CD14-positive monocyte (primary cell): ENCODE data around the gene CYP4F11. TPM values are rescaled to one million over a fixed set of nuclear protein-coding genes. Genes with fewer than 3 reads are reported as not detected.

Experiments
- DNase-seq, 3 donors: peaks; one replicate each; pipeline ENCODE4 v3.0.0-alpha.2; 2011 to 2022
- H2AFZ ChIP-seq: 2 replicates; pipeline ENCODE4 v1.6.0; 2012; ENCODE audit warnings: mild to moderate bottlenecking, low read depth, low read length, inconsistent platforms; ENCODE audit not compliant: insufficient read depth, poor library complexity, severe bottlenecking
- H3K27ac ChIP-seq, 2 donors: 1 replicate in 1 of 2; 2 replicates in 1 of 2; pipeline ENCODE4 v1.5.1; 2012 to 2013; ENCODE audit warnings: low read length in 2 of 2, control low read depth in 1 of 2, inconsistent platforms in 1 of 2, low read depth in 1 of 2, mild to moderate bottlenecking in 1 of 2
- H3K27me3 ChIP-seq, 2 donors: one replicate each; pipeline versions ENCODE4 v1.6.0 to v1.6.1; 2011 to 2013; ENCODE audit warnings: low read length in 2 of 2; ENCODE audit not compliant: control insufficient read depth in 2 of 2, insufficient read depth in 2 of 2
- H3K36me3 ChIP-seq, 2 donors: replicated peaks in 1 of 2; 1 replicate in 1 of 2; 2 replicates in 1 of 2; pipeline versions ENCODE4 v1.5.1 to v1.6.1; 2012 to 2013; ENCODE audit warnings: low read length in 2 of 2, control low read depth in 1 of 2, inconsistent platforms in 1 of 2, mild to moderate bottlenecking in 1 of 2; ENCODE audit not compliant: insufficient read depth in 2 of 2, control insufficient read depth in 1 of 2
- H3K4me1 ChIP-seq, 2 donors: 1 replicate in 1 of 2; 2 replicates in 1 of 2; pipeline versions ENCODE4 v1.5.1 to v1.6.1; 2012 to 2013; ENCODE audit warnings: low read length in 2 of 2, control low read depth in 1 of 2, inconsistent platforms in 1 of 2, mild to moderate bottlenecking in 1 of 2, moderate library complexity in 1 of 2; ENCODE audit not compliant: insufficient read depth in 2 of 2, control insufficient read depth in 1 of 2
- H3K4me2 ChIP-seq: replicated peaks from 2 replicates; pipeline ENCODE3; 2012; ENCODE audit warnings: low read length, moderate library complexity, mild to moderate bottlenecking; ENCODE audit not compliant: poor library complexity, severe bottlenecking; ENCODE audit errors: extremely low read depth
- H3K4me3 ChIP-seq, 3 experiments: fragments of 200-600 bp in 1 of 3; sonication (generic) in 1 of 3; replicated peaks in 1 of 3; 1 replicate in 2 of 3; 2 replicates in 1 of 3; pipeline ENCODE4 v1.5.1; 2011 to 2013; ENCODE audit warnings: low read length in 3 of 3, mild to moderate bottlenecking in 3 of 3, control low read depth in 2 of 3, low read depth in 2 of 3, inconsistent platforms in 1 of 3, moderate library complexity in 1 of 3
- H3K79me2 ChIP-seq: 2 replicates; pipeline ENCODE4 v1.6.0; 2012; ENCODE audit warnings: mild to moderate bottlenecking, control low read depth, inconsistent platforms, low read length, moderate library complexity; ENCODE audit not compliant: insufficient read depth
- H3K9ac ChIP-seq: 2 replicates; pipeline ENCODE4 v1.6.0; 2017; ENCODE audit warnings: low read length, mild to moderate bottlenecking; ENCODE audit not compliant: insufficient read depth, poor library complexity, severe bottlenecking
- H3K9me3 ChIP-seq, 2 donors: replicated peaks in 1 of 2; 1 replicate in 1 of 2; 2 replicates in 1 of 2; pipeline versions ENCODE4 v1.5.1 to v1.6.1; 2012 to 2013; ENCODE audit warnings: low read length in 2 of 2, control low read depth in 1 of 2; ENCODE audit not compliant: control insufficient read depth in 1 of 2, insufficient read depth in 1 of 2
- H4K20me1 ChIP-seq: 2 replicates; pipeline ENCODE4 v1.6.0; 2012; ENCODE audit warnings: mild to moderate bottlenecking, low read length, control low read depth, moderate library complexity; ENCODE audit not compliant: insufficient read depth
- H3K27ac Mint-ChIP-seq, 7 donors: one replicate each; pipeline ENCODE4 v1.8.0; 2020; ENCODE audit warnings: mild to moderate bottlenecking in 7 of 7, mixed read lengths in 7 of 7, moderate library complexity in 6 of 7, inconsistent platforms in 2 of 7
- H3K27me3 Mint-ChIP-seq, 3 donors: one replicate each; pipeline ENCODE4 v1.8.0; 2021 to 2022; ENCODE audit warnings: low read depth in 3 of 3, mild to moderate bottlenecking in 3 of 3, mixed read lengths in 3 of 3, moderate library complexity in 3 of 3, inconsistent platforms in 1 of 3
- H3K36me3 Mint-ChIP-seq, 2 donors: one replicate each; pipeline ENCODE4 v1.8.0; 2020; ENCODE audit warnings: mixed read lengths in 2 of 2, inconsistent platforms in 1 of 2, mild to moderate bottlenecking in 1 of 2
- H3K4me1 Mint-ChIP-seq: one replicate; pipeline ENCODE4 v1.8.0; 2020; ENCODE audit warnings: mild to moderate bottlenecking, mixed read lengths
- H3K4me3 Mint-ChIP-seq, 2 donors: one replicate each; pipeline ENCODE4 v1.8.0; 2020; ENCODE audit warnings: mild to moderate bottlenecking in 2 of 2, mixed read lengths in 2 of 2, moderate library complexity in 1 of 2
- H3K9me3 Mint-ChIP-seq, 7 donors: one replicate each; pipeline ENCODE4 v1.8.0; 2020 to 2022; ENCODE audit warnings: mixed read lengths in 7 of 7, mild to moderate bottlenecking in 6 of 7, moderate library complexity in 6 of 7, inconsistent platforms in 2 of 7
- CTCF ChIP-seq: fragments of 200-600 bp; IDR thresholded peaks from one replicate; pipeline ENCODE4 v1.8.0; 2022; ENCODE audit warnings: antibody characterized with exemption, mild to moderate bottlenecking
- WGBS: methylation state at CpG from one replicate; pipeline ENCODE4 v1.1.5; 2013; ENCODE audit warnings: missing lambda C conversion rate; ENCODE audit not compliant: insufficient coverage; 5-methylcytosine and 5-hydroxymethylcytosine counted together
- intact Hi-C, 2 donors: fragments of 100-400 bp; cut with micrococcal nuclease; formaldehyde crosslinking; loops; one replicate each; pipeline versions ENCODE4 v1.15.0 to v1.15.1; 2023
- polyA plus RNA-seq, 3 donors: library from polyadenylated mRNA; depleted of rRNA in 1 of 3; unstranded in 2 of 3; stranded (reverse) in 1 of 3; fragments of 300-500 nt in 2 of 3; fragments of >200 nt in 1 of 3; fragmentation: Illumina TruSeq in 2 of 3; gene quantifications; 1 replicate in 2 of 3; 2 replicates in 1 of 3; pipeline ENCODE4 v1.2.3, GENCODE V29; 2012 to 2021

The CYP4F11 gene
- polyA plus RNA-seq, 3 donors: not detected

GRCh38 chr19:15936950-15937349 lies 2.6 kb upstream of the CYP4F11 start:
- Mint-ChIP-seq H3K4me3 (no peak overlapping the region), H3K9me3 (peaks cover 2 to 12% (median 8%) of the 10 kb centered on the region in 7 donors), H3K27ac (no peak overlapping the region), H3K36me3 (no peaks in the 10 kb centered on the region), H3K27me3 (peaks cover 14 to 43% (median 42%) of the 10 kb centered on the region in 3 donors), H3K4me1 (no peaks in the 10 kb centered on the region)
- H2AFZ ChIP-seq: no peak overlapping the region
- no peaks in the 10 kb centered on the region for H3K79me2 ChIP-seq
- no peak overlapping the region for H3K27ac ChIP-seq
- H3K9me3 ChIP-seq: peaks cover 11 to 12% of the 10 kb centered on the region in 2 donors
- no peak overlapping the region for H3K4me2 ChIP-seq
- intact Hi-C loops: no loop called here
- WGBS: no CpG with 5 or more reads among the region's 2 CpGs
- H3K36me3 ChIP-seq: no peaks in the 10 kb centered on the region
- H4K20me1 ChIP-seq: no peaks in the 10 kb centered on the region
- DNase-seq: no peak
- H3K27me3 ChIP-seq: peaks cover 18 to 22% of the 10 kb centered on the region in 2 donors
- H3K9ac ChIP-seq: no peak overlapping the region
- H3K4me1 ChIP-seq: no peaks in the 10 kb centered on the region
- no peak overlapping the region for H3K4me3 ChIP-seq
- no peak for TF ChIP-seq CTCF

GRCh38 chr19:15936173-15936572 lies 1.8 kb upstream of the CYP4F11 start:
- intact Hi-C loops: no loop called here
- H3K79me2 ChIP-seq: no peaks in the 10 kb centered on the region
- H3K9ac ChIP-seq: no peak overlapping the region
- no peaks in the 10 kb centered on the region for H4K20me1 ChIP-seq
- no peak overlapping the region for H3K4me2 ChIP-seq
- no peak overlapping the region for H3K4me3 ChIP-seq
- H2AFZ ChIP-seq: no peak overlapping the region
- H3K27me3 ChIP-seq: peaks cover 20 to 23% of the 10 kb centered on the region in 2 donors
- no peak for DNase-seq
- no peak overlapping the region for H3K27ac Mint-ChIP-seq
- H3K4me1 Mint-ChIP-seq: no peaks in the 10 kb centered on the region
- WGBS: no CpG with 5 or more reads among the region's 3 CpGs
- H3K27me3 Mint-ChIP-seq: peaks cover 14 to 42% (median 41%) of the 10 kb centered on the region in 3 donors
- no peak for TF ChIP-seq CTCF
- peaks cover 12 to 13% of the 10 kb centered on the region in 2 donors for H3K9me3 ChIP-seq
- H3K36me3 ChIP-seq: no peaks in the 10 kb centered on the region
- no peaks in the 10 kb centered on the region for H3K36me3 Mint-ChIP-seq
- H3K9me3 Mint-ChIP-seq: peaks cover 3 to 12% (median 9%) of the 10 kb centered on the region in 7 donors
- no peaks in the 10 kb centered on the region for H3K4me1 ChIP-seq
- H3K27ac ChIP-seq: no peak overlapping the region
- no peak overlapping the region for H3K4me3 Mint-ChIP-seq
